HG03432 (cell line): ENCODE data around the gene CHD1L.
"Not testable (repeated sequence)": the region's sequence is repeated elsewhere in the genome, so short reads cannot be mapped to it uniquely, and the experiment has no call there.

ENCODE experiments used
- ATAC-seq: cut with Tn5 transposase; IDR thresholded peaks from one replicate; pipeline ENCODE4 v1.9.1; 2021; ENCODE audit warnings: mild to moderate bottlenecking, moderate library complexity; ENCODE audit not compliant: unreplicated experiment

The CHD1L gene

GRCh38 chr1:147242449-147243227 is at the start of gene CHD1L:
Gene CHD1L, plus strand, starts transcription at chr1:147242684. Its CDS starts 20 bp downstream, at chr1:147242704.
- peak; percentile 89 for ATAC-seq

GRCh38 chr1:147197324-147197723 is 45.2 kb upstream of the CHD1L start:
- ATAC-seq = not testable (repeated sequence)

GRCh38 chr1:147201276-147201675 is 41.2 kb upstream of the CHD1L start:
- ATAC-seq = no peak

GRCh38 chr1:147201786-147202185 is 40.7 kb upstream of the CHD1L start:
- no peak for ATAC-seq

GRCh38 chr1:147202576-147202975 is 39.9 kb upstream of the CHD1L start:
- no peak for ATAC-seq

- ATAC-seq = no peak
Observed at GRCh38 chr1:147204080-147204479, 38.4 kb upstream of the CHD1L start.

- ATAC-seq = no peak
Observed at GRCh38 chr1:147207192-147207591, 35.3 kb upstream of the CHD1L start.

GRCh38 chr1:147208619-147209018 is 33.9 kb upstream of the CHD1L start:
- no peak for ATAC-seq

GRCh38 chr1:147209825-147210821 is 32.4 kb upstream of the CHD1L start:
- ATAC-seq = no peak

GRCh38 chr1:147210987-147211386 is 31.5 kb upstream of the CHD1L start:
- no peak for ATAC-seq

GRCh38 chr1:147211577-147211976 is 30.9 kb upstream of the CHD1L start:
- no peak for ATAC-seq

- no peak for ATAC-seq
Observed at GRCh38 chr1:147213271-147213670, 29.2 kb upstream of the CHD1L start.

- ATAC-seq = no peak
Observed at GRCh38 chr1:147214325-147214724, 28.2 kb upstream of the CHD1L start.

GRCh38 chr1:147214842-147215539 is 27.5 kb upstream of the CHD1L start:
- no peak for ATAC-seq

- ATAC-seq = no peak
Observed at GRCh38 chr1:147215540-147215916, 27.0 kb upstream of the CHD1L start.

- ATAC-seq = no peak
Observed at GRCh38 chr1:147216124-147216523, 26.4 kb upstream of the CHD1L start.

- no peak for ATAC-seq
Observed at GRCh38 chr1:147217141-147217540, 25.3 kb upstream of the CHD1L start.

GRCh38 chr1:147218606-147219005 is 23.9 kb upstream of the CHD1L start:
- ATAC-seq = no peak

GRCh38 chr1:147223740-147224615 is 18.5 kb upstream of the CHD1L start:
- no peak for ATAC-seq

GRCh38 chr1:147225193-147225730 is 17.2 kb upstream of the CHD1L start, which contains the start of gene FMO5:
Gene FMO5, minus strand, starts transcription at chr1:147225339. Its CDS starts 310 bp downstream, at chr1:147225029.
- ATAC-seq = peak; percentile 65
